GM23338 (cell line): ENCODE data around the gene ALDH1L2. TPM values are rescaled to one million over a fixed set of nuclear protein-coding genes. Genes with fewer than 3 reads are reported as not detected.

Source experiments
- ATAC-seq: fragments of 200-7000 bp; cut with Tn5 transposase; 3 replicates; pipeline ENCODE4 v1.9.1; 2020
- DNase-seq: peaks from one replicate; pipeline ENCODE4 v3.0.0-alpha.2; 2015; ENCODE audit warnings: low spot score
- H2AFZ ChIP-seq: fragments of 200-600 bp; sonication (generic); 2 replicates; pipeline ENCODE4 v1.8.0; 2016; ENCODE audit warnings: antibody characterized with exemption, mild to moderate bottlenecking, moderate library complexity
- H3F3A ChIP-seq: fragments of 200-600 bp; sonication (generic); replicated peaks from 2 replicates; pipeline ENCODE4 v1.8.0; 2017; ENCODE audit warnings: antibody characterized with exemption, mixed run types, low read depth
- H3K27ac ChIP-seq: fragments of 200-600 bp; sonication (generic); 2 replicates; pipeline ENCODE4 v1.6.1; 2016; ENCODE audit warnings: low read depth
- H3K27me3 ChIP-seq: fragments of 200-600 bp; sonication (generic); 2 replicates; pipeline ENCODE4 v1.8.0; 2016; ENCODE audit warnings: mild to moderate bottlenecking, mixed run types, moderate library complexity; ENCODE audit not compliant: insufficient read depth
- H3K36me3 ChIP-seq: fragments of 200-600 bp; sonication (generic); 2 replicates; pipeline ENCODE4 v1.8.0; 2016; ENCODE audit warnings: mild to moderate bottlenecking; ENCODE audit not compliant: insufficient read depth
- H3K4me1 ChIP-seq: fragments of 200-600 bp; sonication (generic); 2 replicates; pipeline ENCODE4 v1.8.0; 2016; ENCODE audit warnings: mild to moderate bottlenecking, moderate library complexity; ENCODE audit not compliant: insufficient read depth
- H3K4me2 ChIP-seq: fragments of 200-600 bp; sonication (generic); 2 replicates; pipeline ENCODE4 v1.7.1; 2017; ENCODE audit warnings: mixed run types
- H3K4me3 ChIP-seq: fragments of 200-600 bp; sonication (generic); 2 replicates; pipeline ENCODE4 v1.6.1; 2016; ENCODE audit warnings: mixed run types
- H3K79me2 ChIP-seq: fragments of 200-600 bp; sonication (generic); replicated peaks from 2 replicates; pipeline ENCODE4 v1.8.0; 2017; ENCODE audit warnings: mild to moderate bottlenecking; ENCODE audit not compliant: insufficient read depth
- H3K9me2 ChIP-seq: fragments of 200-600 bp; sonication (generic); 2 replicates; pipeline ENCODE4 v1.8.0; 2017; ENCODE audit not compliant: insufficient read depth
- H4K20me1 ChIP-seq: fragments of 200-600 bp; sonication (generic); replicated peaks from 2 replicates; pipeline ENCODE4 v1.8.0; 2017; ENCODE audit warnings: mild to moderate bottlenecking; ENCODE audit not compliant: insufficient read depth
- H3K27ac Mint-ChIP-seq: 2 replicates; pipeline ENCODE4 v1.8.0; 2020; ENCODE audit warnings: inconsistent platforms, mild to moderate bottlenecking, moderate library complexity, mixed read lengths
- H3K27me3 Mint-ChIP-seq: 3 replicates; pipeline ENCODE4 v1.8.0; 2022; ENCODE audit warnings: low read depth, mild to moderate bottlenecking, moderate library complexity, mixed read lengths, inconsistent platforms; ENCODE audit not compliant: insufficient read depth, poor library complexity
- H3K36me3 Mint-ChIP-seq: 3 replicates; pipeline ENCODE4 v1.8.0; 2021; ENCODE audit warnings: low read depth, mild to moderate bottlenecking, inconsistent platforms, moderate library complexity, mixed read lengths
- H3K4me1 Mint-ChIP-seq: 3 replicates; pipeline ENCODE4 v1.8.0; 2020; ENCODE audit warnings: mild to moderate bottlenecking, inconsistent platforms, mixed read lengths
- H3K4me3 Mint-ChIP-seq: 3 replicates; pipeline ENCODE4 v1.8.0; 2021; ENCODE audit warnings: moderate library complexity, mild to moderate bottlenecking, inconsistent platforms, mixed read lengths
- H3K9me3 Mint-ChIP-seq: 3 replicates; pipeline ENCODE4 v1.8.0; 2020; ENCODE audit warnings: moderate library complexity, mild to moderate bottlenecking, inconsistent platforms, mixed read lengths
- CREB1 ChIP-seq: fragments of 250-450 bp; sonication (Bioruptor Pico); IDR thresholded peaks from 2 replicates; pipeline ENCODE4 v1.5.0; 2020; ENCODE audit warnings: low read depth, mild to moderate bottlenecking, moderate library complexity
- CTCF ChIP-seq, 2 experiments: fragments of 200-600 bp in 1 of 2; sonication (generic) in 1 of 2; conservative IDR thresholded peaks; 2 replicates each; pipeline versions ENCODE4 v1.5.1 to v1.6.1; 2016 to 2017; ENCODE audit warnings: antibody characterized with exemption in 2 of 2, low read depth in 2 of 2, mild to moderate bottlenecking in 2 of 2, moderate library complexity in 1 of 2
- EZH2 ChIP-seq: fragments of 200-600 bp; sonication (generic); IDR thresholded peaks from one replicate; pipeline ENCODE4 v1.8.0; 2017; ENCODE audit warnings: antibody characterized with exemption, mild to moderate bottlenecking, low read depth; ENCODE audit not compliant: unreplicated experiment
- EZH2phosphoT487 ChIP-seq: fragments of 200-600 bp; sonication (generic); IDR thresholded peaks from one replicate; pipeline ENCODE4 v1.8.1; 2018; ENCODE audit warnings: antibody characterized with exemption; ENCODE audit not compliant: unreplicated experiment
- JUNB ChIP-seq: IDR thresholded peaks from one replicate; pipeline ENCODE4 v1.6.1; 2016; ENCODE audit warnings: antibody characterized with exemption; ENCODE audit not compliant: unreplicated experiment
- NANOG ChIP-seq: IDR thresholded peaks from 2 replicates; pipeline ENCODE4 v1.6.1; 2016; ENCODE audit warnings: antibody characterized with exemption, borderline replicate concordance
- POLR2AphosphoS5 ChIP-seq: IDR thresholded peaks from 2 replicates; pipeline ENCODE4 v1.6.1; 2016; ENCODE audit warnings: antibody characterized with exemption, low read depth
- REST ChIP-seq: IDR thresholded peaks from one replicate; pipeline ENCODE4 v1.6.1; 2018; ENCODE audit warnings: antibody characterized with exemption; ENCODE audit not compliant: unreplicated experiment
- STAT1 ChIP-seq: IDR thresholded peaks from one replicate; pipeline ENCODE4 v1.6.1; 2016; ENCODE audit warnings: antibody characterized with exemption; ENCODE audit not compliant: unreplicated experiment
- ZNF114 ChIP-seq: fragments of 250-450 bp; sonication (Bioruptor Pico); IDR thresholded peaks from 2 replicates; pipeline ENCODE4 v1.5.0; 2020; ENCODE audit warnings: mild to moderate bottlenecking, moderate library complexity
- ZNF331 ChIP-seq: fragments of 250-450 bp; sonication (Bioruptor Pico); IDR thresholded peaks from 2 replicates; pipeline ENCODE4 v1.5.0; 2020; ENCODE audit warnings: low read depth, mild to moderate bottlenecking, moderate library complexity
- polyA plus RNA-seq: library from polyadenylated mRNA; unstranded; fragments of >200 nt; fragmentation: Nextera tagmentation; extraction: Ambion mirVana; gene quantifications from 2 replicates; pipeline ENCODE4 v1.2.1, GENCODE V29; 2016
- total RNA-seq: library from RNA; depleted of rRNA; stranded (reverse); fragments of >200 nt; shearing (Covaris generic); gene quantifications from 2 replicates; pipeline ENCODE4 v1.2.3, GENCODE V29; 2014
- TF ChIP-seq, protein P1 (sequence below): fragments of 250-450 bp; sonication (Bioruptor Pico); IDR thresholded peaks from 2 replicates; pipeline ENCODE4 v1.5.0; 2020; ENCODE audit warnings: mild to moderate bottlenecking, moderate library complexity
- TF ChIP-seq, protein P2 (sequence below): IDR thresholded peaks from 2 replicates; pipeline ENCODE4 v1.6.1; 2016; ENCODE audit warnings: antibody characterized with exemption

Gene ALDH1L2
- total and polyA plus RNA-seq, 2 experiments from 2014 or later, result 5.8 to 9.1 TPM

- H3K27me3 Mint-ChIP-seq, result peaks cover 1% of the 10 kb centered on the region
- Histone ChIP-seq H3K27ac (no peak overlapping the region), H2AFZ (no peak overlapping the region), H3K4me2 (no peak overlapping the region), H3K79me2 (no peaks in the 10 kb centered on the region), H4K20me1 (no peaks in the 10 kb centered on the region), H3K27me3 (no peaks in the 10 kb centered on the region), H3K36me3 (no peaks in the 10 kb centered on the region; the same call in 1 of the 2 replicates), H3F3A (no peaks in the 10 kb centered on the region), H3K4me3 (no peak overlapping the region), H3K4me1 (no peaks in the 10 kb centered on the region), H3K9me2 (peaks cover 3% of the 10 kb centered on the region; the same call in 1 of the 2 replicates)
- peaks cover 5% of the 10 kb centered on the region; the same call in 2 of the 3 replicates for H3K4me1 Mint-ChIP-seq
- no peaks in the 10 kb centered on the region for H3K9me3 Mint-ChIP-seq
- ATAC-seq (no peak), DNase-seq (no peak)
- H3K4me3 Mint-ChIP-seq, result no peak overlapping the region
- TF ChIP-seq EZH2phosphoT487 (no peak), CREB1 (CRISPR knock-in tag) (no peak), NANOG (no peak), JUNB (no peak), ZNF331 (CRISPR knock-in tag) (no peak), REST (no peak), STAT1 (no peak), POLR2AphosphoS5 (no peak), CTCF (conservative IDR thresholded peaks at IDR 0.05; ENCODE audit: low read depth in 2 of 2) (no peak), EZH2 (no peak), ZNF114 (CRISPR knock-in tag) (no peak)
- TF ChIP-seq, protein P1, sequence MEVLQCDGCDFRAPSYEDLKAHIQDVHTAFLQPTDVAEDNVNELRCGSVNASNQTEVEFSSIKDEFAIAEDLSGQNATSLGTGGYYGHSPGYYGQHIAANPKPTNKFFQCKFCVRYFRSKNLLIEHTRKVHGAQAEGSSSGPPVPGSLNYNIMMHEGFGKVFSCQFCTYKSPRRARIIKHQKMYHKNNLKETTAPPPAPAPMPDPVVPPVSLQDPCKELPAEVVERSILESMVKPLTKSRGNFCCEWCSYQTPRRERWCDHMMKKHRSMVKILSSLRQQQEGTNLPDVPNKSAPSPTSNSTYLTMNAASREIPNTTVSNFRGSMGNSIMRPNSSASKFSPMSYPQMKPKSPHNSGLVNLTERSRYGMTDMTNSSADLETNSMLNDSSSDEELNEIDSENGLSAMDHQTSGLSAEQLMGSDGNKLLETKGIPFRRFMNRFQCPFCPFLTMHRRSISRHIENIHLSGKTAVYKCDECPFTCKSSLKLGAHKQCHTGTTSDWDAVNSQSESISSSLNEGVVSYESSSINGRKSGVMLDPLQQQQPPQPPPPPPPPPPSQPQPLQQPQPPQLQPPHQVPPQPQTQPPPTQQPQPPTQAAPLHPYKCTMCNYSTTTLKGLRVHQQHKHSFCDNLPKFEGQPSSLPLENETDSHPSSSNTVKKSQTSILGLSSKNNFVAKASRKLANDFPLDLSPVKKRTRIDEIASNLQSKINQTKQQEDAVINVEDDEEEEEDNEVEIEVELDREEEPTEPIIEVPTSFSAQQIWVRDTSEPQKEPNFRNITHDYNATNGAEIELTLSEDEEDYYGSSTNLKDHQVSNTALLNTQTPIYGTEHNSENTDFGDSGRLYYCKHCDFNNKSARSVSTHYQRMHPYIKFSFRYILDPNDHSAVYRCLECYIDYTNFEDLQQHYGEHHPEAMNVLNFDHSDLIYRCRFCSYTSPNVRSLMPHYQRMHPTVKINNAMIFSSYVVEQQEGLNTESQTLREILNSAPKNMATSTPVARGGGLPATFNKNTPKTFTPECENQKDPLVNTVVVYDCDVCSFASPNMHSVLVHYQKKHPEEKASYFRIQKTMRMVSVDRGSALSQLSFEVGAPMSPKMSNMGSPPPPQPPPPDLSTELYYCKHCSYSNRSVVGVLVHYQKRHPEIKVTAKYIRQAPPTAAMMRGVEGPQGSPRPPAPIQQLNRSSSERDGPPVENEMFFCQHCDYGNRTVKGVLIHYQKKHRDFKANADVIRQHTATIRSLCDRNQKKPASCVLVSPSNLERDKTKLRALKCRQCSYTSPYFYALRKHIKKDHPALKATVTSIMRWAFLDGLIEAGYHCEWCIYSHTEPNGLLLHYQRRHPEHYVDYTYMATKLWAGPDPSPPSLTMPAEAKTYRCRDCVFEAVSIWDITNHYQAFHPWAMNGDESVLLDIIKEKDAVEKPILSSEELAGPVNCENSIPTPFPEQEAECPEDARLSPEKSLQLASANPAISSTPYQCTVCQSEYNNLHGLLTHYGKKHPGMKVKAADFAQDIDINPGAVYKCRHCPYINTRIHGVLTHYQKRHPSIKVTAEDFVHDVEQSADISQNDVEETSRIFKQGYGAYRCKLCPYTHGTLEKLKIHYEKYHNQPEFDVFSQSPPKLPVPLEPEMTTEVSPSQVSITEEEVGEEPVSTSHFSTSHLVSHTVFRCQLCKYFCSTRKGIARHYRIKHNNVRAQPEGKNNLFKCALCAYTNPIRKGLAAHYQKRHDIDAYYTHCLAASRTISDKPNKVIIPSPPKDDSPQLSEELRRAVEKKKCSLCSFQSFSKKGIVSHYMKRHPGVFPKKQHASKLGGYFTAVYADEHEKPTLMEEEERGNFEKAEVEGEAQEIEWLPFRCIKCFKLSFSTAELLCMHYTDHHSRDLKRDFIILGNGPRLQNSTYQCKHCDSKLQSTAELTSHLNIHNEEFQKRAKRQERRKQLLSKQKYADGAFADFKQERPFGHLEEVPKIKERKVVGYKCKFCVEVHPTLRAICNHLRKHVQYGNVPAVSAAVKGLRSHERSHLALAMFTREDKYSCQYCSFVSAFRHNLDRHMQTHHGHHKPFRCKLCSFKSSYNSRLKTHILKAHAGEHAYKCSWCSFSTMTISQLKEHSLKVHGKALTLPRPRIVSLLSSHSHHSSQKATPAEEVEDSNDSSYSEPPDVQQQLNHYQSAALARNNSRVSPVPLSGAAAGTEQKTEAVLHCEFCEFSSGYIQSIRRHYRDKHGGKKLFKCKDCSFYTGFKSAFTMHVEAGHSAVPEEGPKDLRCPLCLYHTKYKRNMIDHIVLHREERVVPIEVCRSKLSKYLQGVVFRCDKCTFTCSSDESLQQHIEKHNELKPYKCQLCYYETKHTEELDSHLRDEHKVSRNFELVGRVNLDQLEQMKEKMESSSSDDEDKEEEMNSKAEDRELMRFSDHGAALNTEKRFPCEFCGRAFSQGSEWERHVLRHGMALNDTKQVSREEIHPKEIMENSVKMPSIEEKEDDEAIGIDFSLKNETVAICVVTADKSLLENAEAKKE, result no peak
- TF ChIP-seq, protein P2, sequence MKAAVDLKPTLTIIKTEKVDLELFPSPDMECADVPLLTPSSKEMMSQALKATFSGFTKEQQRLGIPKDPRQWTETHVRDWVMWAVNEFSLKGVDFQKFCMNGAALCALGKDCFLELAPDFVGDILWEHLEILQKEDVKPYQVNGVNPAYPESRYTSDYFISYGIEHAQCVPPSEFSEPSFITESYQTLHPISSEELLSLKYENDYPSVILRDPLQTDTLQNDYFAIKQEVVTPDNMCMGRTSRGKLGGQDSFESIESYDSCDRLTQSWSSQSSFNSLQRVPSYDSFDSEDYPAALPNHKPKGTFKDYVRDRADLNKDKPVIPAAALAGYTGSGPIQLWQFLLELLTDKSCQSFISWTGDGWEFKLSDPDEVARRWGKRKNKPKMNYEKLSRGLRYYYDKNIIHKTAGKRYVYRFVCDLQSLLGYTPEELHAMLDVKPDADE, result no peak
- no peak overlapping the region for H3K27ac Mint-ChIP-seq
- H3K36me3 Mint-ChIP-seq, result peaks cover 36% of the 10 kb centered on the region
Observed at GRCh38 chr12:105069936-105070702, 14.1 kb downstream of the ALDH1L2 start.
